WERI-Rb-1 (cell line): ENCODE measurements around the gene TMEFF1.

Source experiments
- DNase-seq: peaks from one replicate; pipeline ENCODE4 v3.0.0-alpha.2; 2020
- H3K27ac ChIP-seq: fragments of 250-450 bp; sonication (Bioruptor Pico); 2 replicates; pipeline ENCODE4 v1.5.1; 2020; ENCODE audit warnings: mild to moderate bottlenecking, moderate library complexity
- H3K27me3 ChIP-seq: fragments of 250-450 bp; sonication (Bioruptor Pico); 2 replicates; pipeline ENCODE4 v1.5.1; 2021; ENCODE audit warnings: mild to moderate bottlenecking, low read depth, moderate library complexity; ENCODE audit not compliant: insufficient read depth, severe bottlenecking
- H3K36me3 ChIP-seq: fragments of 250-450 bp; sonication (Bioruptor Pico); 2 replicates; pipeline ENCODE4 v1.5.1; 2020; ENCODE audit warnings: mild to moderate bottlenecking, moderate library complexity
- H3K4me3 ChIP-seq: 2 replicates; pipeline ENCODE4 v1.5.1; 2011; ENCODE audit warnings: low read depth, mild to moderate bottlenecking, control low read depth, low read length
- H3K9me3 ChIP-seq: fragments of 250-450 bp; sonication (Bioruptor Pico); 2 replicates; pipeline ENCODE4 v1.5.1; 2021; ENCODE audit warnings: mild to moderate bottlenecking, moderate library complexity; ENCODE audit not compliant: severe bottlenecking
- CTCF ChIP-seq: IDR thresholded peaks from 2 replicates; pipeline ENCODE4 v1.5.1; 2011; ENCODE audit warnings: low read depth, mild to moderate bottlenecking, control low read depth, inconsistent platforms, low read length

Gene TMEFF1

GRCh38 chr9:100619194-100619593 is 146.2 kb downstream of the TMEFF1 start:
- peak; percentile 54 for DNase-seq
- peaks cover 4% of the 10 kb centered on the region for H3K9me3 ChIP-seq
- TF ChIP-seq CTCF, result no peak
- no peak overlapping the region for H3K4me3 ChIP-seq
- no peak overlapping the region for H3K27ac ChIP-seq
- H3K36me3 ChIP-seq, result no peaks in the 10 kb centered on the region
- no peaks in the 10 kb centered on the region for H3K27me3 ChIP-seq

GRCh38 chr9:100619665-100620064 is 146.7 kb downstream of the TMEFF1 start:
- Histone ChIP-seq H3K4me3 (no peak overlapping the region), H3K27ac (no peak overlapping the region), H3K36me3 (no peaks in the 10 kb centered on the region), H3K9me3 (peaks cover 4% of the 10 kb centered on the region), H3K27me3 (no peaks in the 10 kb centered on the region)
- no peak for TF ChIP-seq CTCF
- no peak for DNase-seq

GRCh38 chr9:100623969-100624368 is 151.0 kb downstream of the TMEFF1 start:
- H3K27me3 ChIP-seq, result no peaks in the 10 kb centered on the region
- H3K36me3 ChIP-seq, result no peaks in the 10 kb centered on the region
- no peak overlapping the region for H3K4me3 ChIP-seq
- H3K9me3 ChIP-seq, result no peaks in the 10 kb centered on the region
- no peak for TF ChIP-seq CTCF
- no peak for DNase-seq
- no peak overlapping the region for H3K27ac ChIP-seq

GRCh38 chr9:100626949-100627348 is 154.0 kb downstream of the TMEFF1 start:
- no peak for DNase-seq
- Histone ChIP-seq H3K27ac (no peak overlapping the region), H3K27me3 (no peaks in the 10 kb centered on the region), H3K36me3 (no peaks in the 10 kb centered on the region), H3K9me3 (no peaks in the 10 kb centered on the region), H3K4me3 (no peak overlapping the region)
- no peak for TF ChIP-seq CTCF
